Measurements from ENCODE around the gene MACROD2.

- TF ChIP-seq CTCF (IDR thresholded peaks at IDR 0.05), result no peak
- no peak for TF ChIP-seq EP300 (IDR thresholded peaks at IDR 0.05)
Measured at GRCh38 chr20:15039088-15039752, 1043.9 kb downstream of the MACROD2 start.

All from ovary (tissue), 3 donors.